B cell (primary cell): ENCODE data around the gene GLIPR2.

Experiments
- CTCF ChIP-seq: fragments of 200-600 bp; IDR thresholded peaks from one replicate; pipeline ENCODE4 v1.8.0; 2022; ENCODE audit warnings: antibody characterized with exemption, mild to moderate bottlenecking
- EZH2 ChIP-seq: IDR thresholded peaks from 2 replicates; pipeline ENCODE4 v1.6.1; 2012; ENCODE audit warnings: borderline replicate concordance, low read depth, mild to moderate bottlenecking, moderate library complexity, low read length; ENCODE audit not compliant: insufficient read depth, poor library complexity, severe bottlenecking

GRCh38 chr9:36125062-36125855 is 11.3 kb upstream of the GLIPR2 start:
- no peak for TF ChIP-seq CTCF
- no peak for TF ChIP-seq EZH2
